Inferior parietal cortex (tissue), 1 donor: ENCODE measurements around the gene FXYD7.
"Not testable (repeated sequence)": the region's sequence is repeated elsewhere in the genome, so short reads cannot be mapped to it uniquely, and the experiment has no call there.

ENCODE experiments used
- DNase-seq: peaks from one replicate; pipeline ENCODE4 v3.0.0-alpha.2; 2016; ENCODE audit errors: extremely low spot score

The FXYD7 gene, protein sequence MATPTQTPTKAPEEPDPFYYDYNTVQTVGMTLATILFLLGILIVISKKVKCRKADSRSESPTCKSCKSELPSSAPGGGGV

DNA sequence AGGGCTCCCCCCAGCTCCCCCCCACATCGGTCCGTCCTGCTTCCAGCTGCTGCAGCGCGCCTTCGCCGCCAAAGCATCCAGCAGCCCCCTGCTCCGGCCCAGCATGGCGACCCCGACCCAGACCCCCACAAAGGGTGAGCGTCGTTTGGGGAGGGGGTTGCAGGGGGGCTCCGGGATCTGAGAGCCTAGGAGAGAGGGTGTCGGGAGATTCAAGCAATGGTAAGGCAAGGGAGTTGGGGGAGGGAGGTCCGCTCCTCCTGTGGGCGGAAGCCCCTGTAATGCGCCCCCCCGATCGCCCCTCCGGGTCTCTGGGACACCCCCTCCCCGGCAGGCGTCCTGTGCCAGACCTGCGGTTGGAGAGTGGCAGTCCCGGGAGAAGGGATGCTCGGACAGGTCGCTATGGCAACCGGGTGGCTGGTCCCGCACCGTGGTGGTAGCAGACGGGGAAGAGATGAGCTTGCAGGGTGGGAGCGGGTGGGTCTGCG lies at the start of gene FXYD7:
FXYD7 (plus strand) TSS at position 25 of the 485 bp plus-strand sequence; CDS start at position 104, 79 bp downstream.
- DNase-seq = no peak

DNA sequence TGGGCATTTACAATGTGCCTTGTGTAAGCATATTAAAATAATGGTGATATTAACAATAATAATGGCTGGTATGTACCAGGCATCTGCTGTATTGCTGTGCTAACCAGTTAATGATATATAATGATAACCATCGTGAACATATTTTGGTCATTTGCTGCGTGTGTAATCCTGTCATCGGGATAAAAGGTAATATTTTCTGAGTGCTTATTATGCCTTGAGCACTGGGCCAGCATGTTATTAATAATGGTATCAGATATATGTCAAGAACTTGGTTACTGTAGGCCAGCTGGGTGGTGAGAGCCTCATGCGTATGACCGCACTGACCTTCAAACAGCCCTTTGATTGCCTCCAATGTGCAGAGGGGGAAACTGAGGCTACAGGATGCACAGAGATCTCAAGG lies 49.6 kb upstream of the FXYD7 start:
- no peak for DNase-seq

DNA sequence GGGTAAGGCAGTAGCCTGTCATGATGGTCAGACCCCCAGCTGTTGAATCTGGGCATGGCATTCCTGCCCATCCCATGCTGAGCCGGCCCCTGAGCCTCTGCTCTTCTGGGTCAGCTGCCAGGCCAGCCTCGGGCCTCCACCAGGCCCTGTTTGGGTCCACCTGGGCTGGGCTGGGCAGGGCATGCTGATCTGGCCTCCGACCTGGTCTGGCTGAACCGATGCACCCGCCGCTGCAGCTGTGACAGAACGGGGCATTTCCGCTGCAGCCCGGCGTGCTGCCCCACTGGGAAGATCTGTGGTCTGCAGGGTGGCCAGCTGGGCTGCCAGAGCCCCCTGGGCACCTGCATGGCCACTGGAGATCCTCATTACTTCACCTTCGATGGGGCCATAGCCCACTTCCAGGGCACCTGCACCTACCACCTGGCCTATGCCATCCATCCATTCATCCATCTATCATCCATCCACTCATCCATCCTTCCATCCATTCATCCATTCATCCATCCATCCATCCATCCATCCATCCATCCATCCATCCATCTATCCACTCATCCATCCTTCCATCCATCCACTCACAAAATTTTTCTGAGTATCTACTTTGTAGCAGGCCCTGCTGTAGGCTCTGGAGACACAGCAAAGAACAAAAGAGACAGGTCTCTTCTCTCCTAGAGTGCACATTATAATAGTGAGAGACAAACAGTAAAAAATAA lies 49.0 kb upstream of the FXYD7 start:
- DNase-seq = no peak

DNA sequence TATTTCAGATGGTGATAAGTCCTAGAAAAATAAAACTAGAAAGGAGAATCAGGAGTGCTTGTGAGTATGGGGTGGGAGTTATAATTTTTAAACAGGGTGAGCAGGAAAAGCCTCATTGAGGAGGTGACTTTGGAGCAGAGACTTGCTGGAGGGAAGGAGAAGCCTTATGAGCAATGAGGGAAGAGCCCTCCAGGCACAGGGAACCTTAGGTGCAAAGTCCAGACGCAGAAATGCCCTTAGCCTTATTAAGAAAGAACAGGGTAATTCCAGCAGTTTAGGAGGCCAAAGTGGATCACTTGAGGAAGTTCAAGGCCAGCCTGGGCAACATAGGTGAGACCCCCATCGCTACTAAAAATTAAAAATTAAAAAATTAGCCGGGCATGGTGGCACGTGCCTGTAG lies 48.4 kb upstream of the FXYD7 start:
- no peak for DNase-seq

DNA sequence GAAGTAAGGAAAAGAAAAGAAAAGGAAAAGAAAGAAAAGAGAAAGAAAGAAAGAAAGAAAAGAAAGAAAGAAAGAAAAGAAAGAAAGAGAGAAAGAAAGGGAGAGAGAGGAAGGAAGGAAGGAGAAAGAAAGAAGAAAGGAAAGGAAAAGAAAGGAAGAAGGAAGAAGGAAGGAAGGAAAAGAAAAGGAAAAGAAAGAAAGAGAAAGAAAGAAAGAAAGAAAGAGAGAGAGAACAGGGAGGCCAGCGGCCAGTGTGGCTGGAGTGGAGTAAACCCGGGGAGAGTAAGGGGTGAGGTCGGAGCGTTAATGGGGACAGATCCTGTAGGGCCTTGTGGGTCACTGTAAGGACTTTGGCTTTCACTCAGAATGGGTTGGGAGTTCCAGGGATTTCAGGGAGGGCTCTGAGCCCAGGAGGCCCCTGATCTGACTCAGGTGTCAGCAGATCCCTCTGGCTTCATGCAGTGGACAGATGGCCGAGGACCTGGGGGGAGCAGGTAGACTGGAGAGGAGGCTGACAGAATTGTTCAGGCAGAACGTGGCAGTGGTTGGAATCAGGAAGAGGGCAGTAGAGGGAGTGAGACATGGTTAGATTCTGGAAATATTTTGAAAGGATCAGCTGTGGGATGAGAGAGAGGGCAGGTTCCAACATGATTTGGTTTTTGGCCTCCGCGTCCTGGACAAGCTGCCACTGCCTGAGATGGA lies 47.2 kb upstream of the FXYD7 start:
- no peak for DNase-seq

DNA sequence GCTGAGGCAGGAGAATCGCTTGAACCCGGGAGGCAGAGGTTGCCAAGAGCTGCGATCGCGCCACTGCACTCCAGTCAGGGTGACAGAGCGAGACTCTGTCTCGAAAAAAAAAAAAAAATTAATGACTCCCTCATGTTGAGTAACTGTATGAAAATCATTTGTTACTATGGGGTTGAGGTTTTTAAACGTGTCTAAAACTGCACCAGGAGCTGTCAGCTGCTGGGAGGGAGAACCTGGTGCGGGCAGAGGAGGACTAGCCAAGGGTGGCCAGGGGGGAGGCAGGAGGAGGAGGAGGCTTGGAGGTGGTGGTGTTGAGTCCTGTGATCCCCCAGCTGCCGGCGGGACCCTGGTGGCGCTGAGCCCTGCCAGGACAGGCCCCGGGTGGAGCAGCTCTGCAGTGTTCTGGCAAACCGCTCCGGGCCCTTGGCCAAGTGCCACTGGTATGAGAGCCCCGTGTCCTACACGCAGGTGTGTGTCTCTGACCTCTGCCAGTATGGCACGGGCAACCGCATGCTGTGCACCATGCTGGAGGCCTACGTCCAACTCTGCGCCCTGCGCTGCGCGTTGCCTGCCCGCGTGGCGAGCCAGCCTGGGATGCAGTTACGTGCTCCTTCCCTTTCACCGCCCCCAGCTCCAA lies 44.5 kb upstream of the FXYD7 start:
- no peak for DNase-seq

DNA sequence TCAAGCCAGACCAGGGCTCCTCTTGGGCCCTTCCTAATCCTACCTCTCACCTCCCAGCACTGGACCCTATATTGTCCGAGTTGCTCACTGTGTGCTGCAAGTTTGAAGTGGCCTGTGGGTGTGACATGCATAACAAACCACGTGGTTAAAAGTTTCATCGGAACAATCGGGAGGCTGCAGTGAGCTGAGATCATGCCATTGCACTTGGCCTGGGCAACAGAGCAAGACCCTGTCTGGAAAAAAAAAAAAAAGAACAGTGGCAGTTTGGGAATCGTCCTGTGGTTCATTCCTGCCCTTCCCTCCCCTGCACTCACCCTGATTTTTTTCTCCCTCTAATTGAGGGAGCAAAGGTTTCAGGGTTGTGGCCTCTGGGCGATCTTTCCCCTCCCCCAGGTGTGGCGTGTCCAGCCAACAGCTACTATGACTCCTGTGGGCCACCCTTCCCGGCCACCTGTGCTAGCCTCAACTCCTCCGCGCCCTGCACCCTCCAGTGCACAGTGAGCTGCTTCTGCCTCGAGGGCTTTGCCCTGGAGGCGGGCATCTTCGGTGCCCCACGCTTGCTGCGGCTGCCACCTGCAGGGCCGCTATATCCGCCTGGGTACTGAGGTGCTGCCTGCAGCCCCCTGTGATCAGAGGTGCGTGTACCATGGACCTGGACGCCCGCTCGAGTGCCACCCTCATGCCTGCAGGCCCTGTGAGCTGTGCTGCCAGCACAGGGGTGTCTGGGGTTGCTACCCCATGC lies 43.7 kb upstream of the FXYD7 start:
- DNase-seq = no peak

DNA sequence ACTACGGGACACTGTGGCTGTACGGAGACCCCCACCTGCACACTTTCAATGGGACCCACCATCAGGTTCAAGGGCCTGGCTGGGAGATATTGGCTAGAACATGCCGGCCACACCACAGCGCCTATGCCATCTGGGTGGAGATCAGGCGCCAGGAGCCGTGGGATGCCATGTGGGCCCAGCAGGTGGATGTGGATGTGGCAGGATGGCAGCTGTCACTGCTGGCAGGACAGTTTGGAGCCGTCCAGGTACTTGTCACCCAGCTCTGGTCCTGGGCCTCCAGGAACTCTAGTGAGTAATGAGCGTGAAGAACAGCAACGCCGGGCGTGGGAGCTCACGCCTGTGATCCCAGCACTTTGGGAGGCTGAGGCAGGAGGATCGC lies 43.2 kb upstream of the FXYD7 start:
- DNase-seq = no peak

DNA sequence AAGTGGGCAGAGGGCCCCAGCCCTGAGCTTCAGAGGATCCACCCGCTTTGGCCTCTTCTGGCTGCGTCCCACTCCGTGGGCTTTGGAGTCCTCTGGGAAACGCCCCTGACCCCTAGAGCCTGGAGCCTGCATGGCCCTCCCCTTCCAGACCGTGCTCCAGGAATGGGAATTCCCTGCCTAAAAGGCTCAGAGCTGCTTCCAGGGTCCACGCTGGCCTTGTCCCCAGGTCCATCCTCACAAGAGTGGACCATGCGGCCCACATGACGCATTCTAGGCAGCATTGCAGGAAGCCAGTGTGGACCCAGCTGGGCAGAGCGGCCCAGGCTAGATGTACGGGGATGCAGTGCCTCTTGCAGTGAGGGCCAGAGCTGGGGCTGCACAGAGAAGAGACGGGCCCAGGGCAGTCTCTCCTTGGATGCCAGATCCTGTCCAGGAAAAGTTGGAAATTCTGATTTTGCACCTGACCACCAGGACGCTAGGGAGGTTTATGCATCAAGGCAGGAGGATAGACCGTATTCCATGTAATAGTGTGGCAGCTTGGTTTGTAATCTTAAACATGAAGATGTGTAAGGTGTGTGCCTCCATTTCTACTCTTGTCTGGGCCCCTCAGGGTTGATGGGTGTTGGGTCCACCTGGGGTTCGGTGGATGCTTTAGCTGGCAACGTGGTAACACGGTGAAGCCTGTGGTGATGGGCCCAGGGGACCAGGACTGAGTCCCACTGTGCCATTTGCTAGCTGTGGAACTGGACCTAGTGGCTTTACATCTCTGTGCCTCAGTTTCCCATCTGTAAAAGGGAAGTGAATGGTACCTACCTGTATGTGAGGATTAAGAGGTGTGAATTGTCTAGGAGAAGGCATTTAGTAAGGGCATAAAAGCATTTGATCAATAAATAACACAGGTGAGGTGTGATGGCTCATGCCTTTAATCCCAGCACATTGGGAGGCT lies 42.2 kb upstream of the FXYD7 start:
- DNase-seq = no peak

DNA sequence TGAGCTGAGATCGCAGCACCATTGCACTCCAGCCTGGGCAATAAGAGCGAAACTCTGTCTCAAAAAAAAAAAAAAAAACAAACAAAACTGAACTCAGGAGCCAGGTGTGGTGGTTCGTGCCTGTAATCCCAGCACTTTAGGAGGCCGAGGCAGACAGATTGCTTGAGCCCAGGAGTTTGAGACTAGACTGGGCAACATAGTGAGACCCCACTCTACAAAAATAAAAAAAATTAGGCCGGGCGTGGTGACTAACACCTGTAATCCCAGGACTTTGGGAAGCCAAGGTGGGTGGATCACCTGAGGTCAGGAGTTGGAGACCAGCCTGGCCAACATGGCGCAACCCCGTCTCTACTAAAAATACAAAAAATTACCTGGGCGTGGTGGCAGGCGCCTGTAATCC lies 41.1 kb upstream of the FXYD7 start:
- not testable (repeated sequence) for DNase-seq

DNA sequence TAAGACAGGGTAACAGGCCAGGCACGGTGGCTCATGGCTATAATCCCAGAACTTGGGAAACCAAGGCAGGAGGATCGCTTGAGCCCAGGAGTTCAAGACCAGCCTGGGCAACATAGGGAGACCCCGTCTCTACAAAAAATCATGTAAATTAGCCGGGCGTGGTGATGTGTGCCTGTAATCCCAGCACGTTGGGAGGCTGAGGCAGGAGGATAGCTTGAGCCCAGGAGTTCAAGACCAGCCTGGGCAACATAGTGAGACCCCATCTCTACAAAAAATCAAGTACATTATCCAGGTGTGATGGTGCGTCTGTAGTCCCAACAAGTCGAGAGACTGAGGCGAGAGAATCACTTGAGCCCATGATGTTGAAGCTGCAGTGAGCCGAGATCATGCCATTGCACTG lies 39.4 kb upstream of the FXYD7 start:
- DNase-seq = not testable (repeated sequence)

DNA sequence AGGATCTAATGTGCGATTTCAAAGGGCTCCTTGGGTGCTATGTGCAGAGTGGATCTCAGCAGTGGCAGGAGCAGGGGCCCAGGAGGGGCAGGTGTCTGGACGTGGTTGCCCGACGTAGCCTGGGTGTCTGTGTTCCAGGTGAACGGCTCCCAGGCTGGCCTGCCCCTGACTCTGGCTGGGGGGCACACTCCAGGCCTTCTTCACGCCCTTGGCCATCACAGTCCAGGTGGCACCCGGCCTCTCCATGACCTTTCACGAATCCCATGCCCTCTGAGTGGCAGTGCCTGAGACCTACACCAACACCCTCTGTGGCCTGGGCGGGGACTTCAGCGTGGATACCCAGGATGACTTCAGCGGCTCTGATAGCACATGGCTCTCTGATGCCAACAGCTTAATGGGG lies 38.7 kb upstream of the FXYD7 start:
- DNase-seq = no peak

DNA sequence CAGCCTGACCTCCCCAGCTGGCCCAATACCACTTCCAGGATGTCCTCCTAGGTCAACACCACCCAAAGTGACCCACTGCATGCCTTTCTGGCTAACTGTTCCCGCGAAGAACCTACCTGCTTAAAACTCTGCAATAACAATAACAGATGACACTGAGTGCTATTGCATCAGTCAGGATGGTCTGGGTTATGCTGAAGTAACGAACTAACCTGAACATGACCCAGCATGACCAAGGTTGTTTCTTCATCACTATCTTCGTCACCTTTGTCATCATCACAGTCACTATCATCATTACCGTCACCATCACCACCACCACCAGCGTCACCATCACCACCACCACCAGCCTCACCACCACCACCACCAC lies 38.0 kb upstream of the FXYD7 start:
- DNase-seq = no peak

DNA sequence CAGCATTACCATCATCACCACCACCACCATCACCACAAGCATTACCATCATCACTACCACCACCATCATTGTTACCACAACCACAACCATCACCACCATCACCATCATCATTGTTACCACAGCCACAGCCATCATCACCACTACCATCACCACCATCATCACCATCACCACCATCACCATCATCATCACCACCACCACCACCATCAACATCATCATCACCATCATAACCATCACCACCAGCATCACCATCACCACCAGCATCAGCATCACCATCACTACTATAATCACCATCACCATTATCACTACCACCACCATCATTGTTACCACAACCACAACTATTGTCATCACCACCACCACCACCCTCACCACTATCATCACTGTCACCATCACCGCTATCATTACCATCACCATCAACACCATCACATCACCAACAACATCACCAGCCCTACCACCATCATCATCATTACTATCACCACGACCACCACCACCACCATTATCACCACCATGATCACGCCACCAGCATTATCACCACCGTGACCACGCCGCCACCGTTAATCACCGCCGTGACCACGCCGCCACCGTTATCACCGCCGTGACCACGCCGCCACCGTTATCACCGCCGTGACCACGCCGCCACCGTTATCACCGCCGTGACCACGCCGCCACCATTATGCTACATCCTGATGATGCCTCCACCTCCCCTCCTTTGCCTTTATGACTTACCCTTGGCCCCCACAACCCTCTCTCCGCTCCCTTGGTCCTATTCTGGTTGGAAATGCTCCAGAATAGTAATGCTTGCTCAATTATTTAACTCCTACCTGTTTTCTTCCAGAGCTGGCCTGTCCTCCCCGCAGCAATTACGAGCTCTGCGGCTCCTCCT lies 37.4 kb upstream of the FXYD7 start:
- DNase-seq = no peak

DNA sequence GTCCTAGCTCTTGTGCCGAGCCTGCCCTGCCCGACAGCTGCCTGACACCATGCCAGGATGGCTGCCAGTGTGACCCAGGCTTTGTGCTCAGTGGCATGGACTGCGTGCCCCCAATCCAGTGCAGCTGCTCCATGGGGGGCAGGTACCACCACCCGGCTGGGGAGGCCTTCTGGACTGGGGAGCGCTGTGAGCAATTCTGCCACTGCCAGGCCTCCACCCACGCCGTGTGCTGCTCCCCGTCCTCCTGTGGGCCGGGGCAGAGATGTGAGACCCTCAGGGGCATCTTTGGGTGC lies 36.8 kb upstream of the FXYD7 start:
- peak; percentile 51 for DNase-seq

DNA sequence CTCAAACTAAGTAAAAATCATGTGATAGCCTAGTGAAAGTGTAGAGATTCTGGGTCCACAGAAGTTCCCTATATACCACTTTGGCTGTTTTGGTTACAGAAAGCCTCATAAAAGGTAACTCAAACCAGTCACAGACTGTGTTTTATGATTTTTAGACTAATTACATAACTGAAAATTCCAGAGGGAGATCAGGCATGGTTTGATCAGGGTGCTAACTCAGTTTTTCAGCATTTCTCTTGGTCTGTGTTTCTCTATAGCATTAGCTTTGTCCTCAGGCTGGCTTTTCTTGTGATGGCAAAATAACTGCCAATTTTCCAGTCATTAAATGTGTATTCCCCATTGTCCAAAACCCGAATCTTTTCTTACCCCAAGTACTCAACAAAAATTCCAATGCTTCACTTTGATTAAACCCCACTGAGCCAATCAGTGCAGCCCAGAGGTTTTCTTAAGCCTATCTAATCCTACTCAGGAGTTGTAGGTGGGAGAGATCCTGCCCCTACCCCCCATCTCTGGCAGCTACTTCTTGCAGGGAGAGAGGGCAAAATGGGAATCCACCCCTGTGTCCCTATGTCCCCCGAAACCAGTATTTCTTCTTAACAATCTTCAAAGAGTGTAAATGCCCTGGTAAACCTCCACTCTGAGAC lies 36.0 kb upstream of the FXYD7 start:
- DNase-seq = peak; percentile 43

DNA sequence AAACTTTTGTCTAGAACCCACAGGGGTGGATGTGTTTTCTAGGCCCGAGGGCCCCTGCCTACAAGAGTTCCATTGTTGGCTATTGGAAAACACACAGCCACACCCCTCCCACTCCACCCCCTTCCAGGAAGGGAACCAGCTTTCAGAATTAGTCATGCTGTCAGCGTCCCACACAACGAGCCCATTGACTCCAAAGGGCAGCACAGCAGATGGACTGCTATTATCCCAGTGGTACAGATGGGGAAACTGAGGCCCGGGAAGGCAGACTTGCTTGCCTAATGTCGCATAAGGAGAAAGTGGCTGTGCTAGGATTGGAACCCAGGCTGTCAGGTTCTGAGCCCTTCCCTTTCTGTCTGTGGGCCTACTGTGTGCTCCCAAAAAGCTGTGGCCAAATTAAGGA lies 35.5 kb upstream of the FXYD7 start:
- peak; percentile 89 for DNase-seq

DNA sequence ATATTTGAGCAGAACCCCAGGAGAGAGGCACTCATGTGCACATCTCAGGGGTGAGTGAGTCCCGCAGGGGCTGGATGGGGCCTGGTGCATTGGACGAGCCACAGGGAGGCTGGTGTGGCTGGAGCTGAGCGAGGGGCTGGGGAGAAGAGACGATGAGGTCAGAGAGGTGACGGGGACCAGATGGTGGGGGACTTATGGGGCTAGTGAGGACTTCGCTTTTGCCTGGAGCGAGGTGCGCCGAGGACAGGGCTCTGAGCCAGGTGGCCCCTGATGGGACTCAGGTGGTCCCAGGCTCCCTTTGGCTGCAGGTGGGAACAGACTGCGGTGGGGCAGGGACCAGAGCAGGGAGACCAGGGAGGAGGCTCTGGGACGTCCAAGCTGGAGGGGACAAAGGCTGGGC lies 34.3 kb upstream of the FXYD7 start:
- no peak for DNase-seq

DNA sequence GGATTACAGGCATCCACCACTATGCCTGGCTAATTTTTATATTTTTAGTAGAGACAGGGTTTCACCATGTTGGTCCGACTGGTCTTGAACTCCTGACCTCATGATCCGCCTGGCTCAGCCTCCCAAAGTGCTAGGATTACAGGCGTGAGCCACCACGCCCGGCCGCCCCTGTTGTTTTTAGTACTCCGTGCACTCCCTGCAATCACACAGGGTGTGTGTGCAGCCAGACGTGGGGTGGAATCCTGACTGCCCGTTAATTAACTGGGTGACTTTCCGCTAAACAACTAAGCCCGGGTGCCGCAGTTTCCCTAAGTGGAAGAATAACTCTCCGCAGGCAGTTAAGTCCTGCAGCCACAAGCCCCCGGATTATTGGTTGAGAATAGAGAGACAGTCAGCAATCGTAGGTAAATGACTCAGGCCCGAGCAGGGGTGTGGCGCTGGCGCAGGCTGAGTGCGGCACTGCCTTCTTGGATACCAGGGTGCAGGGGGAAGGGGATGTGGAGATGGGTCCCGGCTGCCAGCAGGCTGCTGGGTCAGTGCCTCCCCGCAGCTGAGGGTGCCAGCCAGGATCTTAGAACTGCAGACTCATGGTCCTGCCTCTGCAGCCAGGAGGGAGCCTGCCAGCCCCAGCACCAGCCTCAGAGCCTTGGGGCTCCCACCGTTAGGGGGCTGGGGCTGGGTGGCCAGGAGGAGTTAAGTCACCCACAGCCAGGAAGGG lies 33.5 kb upstream of the FXYD7 start:
- no peak for DNase-seq
